ENCODE data around the gene KRT1. TPM values are rescaled to one million over a fixed set of nuclear protein-coding genes. Genes with fewer than 3 reads are reported as not detected.

Gene KRT1
- total and polyA plus RNA-seq, 7 experiments from 2014 or later, result 0.27 to 9.4 (median 5.2) TPM; not detected in 2

- no peaks in the 10 kb centered on the region for H3K36me3 ChIP-seq (ENCODE audit: control insufficient read depth in 2 of 3, insufficient read depth in 3 of 3, low read length in 3 of 3)
- Mint-ChIP-seq H3K36me3 (peaks cover 0 to 1% (median 0%) of the 10 kb centered on the region in 5 donors), H3K27ac (peak overlapping the region in 8 of 9 donors; percentile 90 to 98 (median 97)), H3K4me3 (peak overlapping the region; percentile 85 to 97 (median 91)), H3K9me3 (no peaks in the 10 kb centered on the region), H3K4me1 (peaks cover 8 to 63% (median 53%) of the 10 kb centered on the region in 7 donors), H3K27me3 (peaks cover 0 to 74% (median 0%) of the 10 kb centered on the region in 5 donors)
- H3K4me1 ChIP-seq (ENCODE audit: control insufficient read depth in 2 of 2, insufficient read depth in 2 of 2, low read length in 2 of 2), result peaks cover 5 to 27% of the 10 kb centered on the region in 2 donors
- DNase-seq (no peak), ATAC-seq (no peak)
- intact Hi-C loops (cut with micrococcal nuclease), result loop anchor here (1.0 to 5.0 kb wide), 7 partner anchors 10 to 181 kb away; no protein-coding TSS in a partner anchor
- H3K9me3 ChIP-seq (ENCODE audit: control insufficient read depth in 2 of 3, low read length in 3 of 3), result no peaks in the 10 kb centered on the region
- H3K27me3 ChIP-seq (ENCODE audit: control insufficient read depth in 2 of 2, insufficient read depth in 2 of 2, low read length in 2 of 2), result no peaks in the 10 kb centered on the region
- CTCF ChIA-PET, result interaction anchor here (0.7 to 2.2 kb wide), 5 partner anchors 13 to 162 kb away, joined by 3 to 12 read pairs (median 5); no protein-coding TSS in a partner anchor
- POLR2A ChIA-PET, result interaction anchor here (1.1 to 6.5 kb wide), 10 partner anchors 10 to 102 kb away, joined by 3 to 44 read pairs (median 7); partner anchors contain the start of gene KRT1
- peak overlapping the region; percentile 50 for H3K4me3 ChIP-seq (ENCODE audit: low read length)
- H3K27ac ChIP-seq (ENCODE audit: low read depth, low read length), result peak overlapping the region; percentile 68
Observed at GRCh38 chr12:52691841-52692150, 11.6 kb upstream of the KRT1 start.

DNA sequence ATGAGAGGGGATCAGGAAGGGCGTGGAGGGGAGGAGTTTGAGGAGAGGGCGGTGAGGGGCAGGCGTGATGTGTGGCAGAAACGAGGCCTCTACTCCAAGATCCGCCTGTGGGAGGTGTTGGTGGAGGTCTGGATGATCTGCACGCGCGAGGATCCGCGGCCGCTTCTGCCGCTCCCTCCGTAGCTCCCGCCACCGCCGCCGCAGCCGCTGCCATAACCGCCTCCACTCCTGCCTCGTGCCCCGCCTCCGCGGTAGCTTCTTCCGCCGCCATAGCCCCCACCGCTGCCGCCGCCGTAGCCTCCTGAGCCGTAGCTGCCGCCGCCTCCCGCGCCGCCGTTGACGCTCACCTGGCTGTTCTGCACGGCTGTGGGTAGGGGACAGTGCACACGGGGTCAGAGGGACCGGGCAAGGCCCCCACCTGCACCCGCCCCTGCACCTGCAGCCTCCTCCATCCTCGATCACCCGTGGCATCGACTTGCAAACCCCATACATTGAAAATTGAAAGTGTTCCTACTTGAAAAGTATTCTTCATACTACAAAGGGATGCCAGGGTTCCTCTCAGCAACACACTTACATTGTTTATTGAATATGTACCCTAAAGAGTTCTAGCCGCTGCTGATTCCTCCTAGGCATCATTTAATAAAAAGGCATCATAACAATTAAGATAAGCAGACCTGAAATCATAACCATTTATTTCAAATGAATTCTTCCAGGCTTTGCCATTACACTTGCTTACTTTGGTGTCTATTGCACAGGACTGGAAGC lies 11.1 kb upstream of the KRT1 start:
- CTCF ChIA-PET, result interaction anchor here (0.7 to 2.2 kb wide), 10 partner anchors 10 to 188 kb away, joined by 3 to 12 read pairs (median 4); no protein-coding TSS in a partner anchor
- Histone ChIP-seq H3K4me3 (ENCODE audit: low read length) (peak overlapping the region; percentile 50), H3K9me3 (ENCODE audit: control insufficient read depth in 2 of 3, low read length in 3 of 3) (no peaks in the 10 kb centered on the region), H3K4me1 (ENCODE audit: control insufficient read depth in 2 of 2, insufficient read depth in 2 of 2, low read length in 2 of 2) (peaks cover 5 to 27% of the 10 kb centered on the region in 2 donors), H3K27ac (ENCODE audit: low read depth, low read length) (peak overlapping the region; percentile 68), H3K36me3 (ENCODE audit: control insufficient read depth in 2 of 3, insufficient read depth in 3 of 3, low read length in 3 of 3) (no peaks in the 10 kb centered on the region), H3K27me3 (ENCODE audit: control insufficient read depth in 2 of 2, insufficient read depth in 2 of 2, low read length in 2 of 2) (no peaks in the 10 kb centered on the region)
- H3K27ac Mint-ChIP-seq, result peak overlapping the region in 8 of 9 donors; percentile 90 to 98 (median 97)
- intact Hi-C loops (cut with micrococcal nuclease), result loop anchor here (1.0 to 5.0 kb wide), 7 partner anchors 10 to 181 kb away; no protein-coding TSS in a partner anchor
- H3K4me3 Mint-ChIP-seq, result peak overlapping the region; percentile 85 to 97 (median 91)
- H3K27me3 Mint-ChIP-seq, result peaks cover 0 to 79% (median 0%) of the 10 kb centered on the region in 5 donors
- peaks cover 0 to 1% (median 0%) of the 10 kb centered on the region in 5 donors for H3K36me3 Mint-ChIP-seq
- no peaks in the 10 kb centered on the region for H3K9me3 Mint-ChIP-seq
- peak; percentile 91 for ATAC-seq
- H3K4me1 Mint-ChIP-seq, result peaks cover 8 to 63% (median 55%) of the 10 kb centered on the region in 7 donors
- POLR2A ChIA-PET, result interaction anchor here (1.0 to 6.5 kb wide), 17 partner anchors 10 to 107 kb away, joined by 3 to 44 read pairs (median 5); partner anchors contain the start of gene KRT1
- peak; percentile 46 to 74 (median 71) for DNase-seq

GRCh38 chr12:52690351-52691075 lies 10.3 kb upstream of the KRT1 start:
- H3K27ac ChIP-seq (ENCODE audit: low read depth, low read length), result peak overlapping the region; percentile 68
- H3K27me3 Mint-ChIP-seq, result peaks cover 0 to 78% (median 0%) of the 10 kb centered on the region in 5 donors
- intact Hi-C loops (cut with micrococcal nuclease), result loop anchor here (1.0 to 5.0 kb wide), 7 partner anchors 9 to 182 kb away; no protein-coding TSS in a partner anchor
- DNase-seq, result no peak
- CTCF ChIA-PET, result interaction anchor here (0.7 to 2.2 kb wide), 9 partner anchors 9 to 189 kb away, joined by 3 to 12 read pairs (median 4); no protein-coding TSS in a partner anchor
- no peaks in the 10 kb centered on the region for H3K36me3 ChIP-seq (ENCODE audit: control insufficient read depth in 2 of 3, insufficient read depth in 3 of 3, low read length in 3 of 3)
- peaks cover 5 to 27% of the 10 kb centered on the region in 2 donors for H3K4me1 ChIP-seq (ENCODE audit: control insufficient read depth in 2 of 2, insufficient read depth in 2 of 2, low read length in 2 of 2)
- H3K9me3 ChIP-seq (ENCODE audit: control insufficient read depth in 2 of 3, low read length in 3 of 3), result no peaks in the 10 kb centered on the region
- H3K36me3 Mint-ChIP-seq, result peaks cover 0 to 1% (median 0%) of the 10 kb centered on the region in 5 donors
- H3K9me3 Mint-ChIP-seq, result no peaks in the 10 kb centered on the region
- H3K4me1 Mint-ChIP-seq, result peaks cover 8 to 61% (median 55%) of the 10 kb centered on the region in 7 donors
- H3K27me3 ChIP-seq (ENCODE audit: control insufficient read depth in 2 of 2, insufficient read depth in 2 of 2, low read length in 2 of 2), result no peaks in the 10 kb centered on the region
- no peak for ATAC-seq
- H3K4me3 ChIP-seq (ENCODE audit: low read length), result peak overlapping the region; percentile 50
- peak overlapping the region in 8 of 9 donors; percentile 90 to 98 (median 97) for H3K27ac Mint-ChIP-seq
- H3K4me3 Mint-ChIP-seq, result peak overlapping the region; percentile 85 to 97 (median 91)
- POLR2A ChIA-PET, result interaction anchor here (0.9 to 6.5 kb wide), 17 partner anchors 9 to 106 kb away, joined by 3 to 44 read pairs (median 5); partner anchors contain the start of gene KRT1

DNA sequence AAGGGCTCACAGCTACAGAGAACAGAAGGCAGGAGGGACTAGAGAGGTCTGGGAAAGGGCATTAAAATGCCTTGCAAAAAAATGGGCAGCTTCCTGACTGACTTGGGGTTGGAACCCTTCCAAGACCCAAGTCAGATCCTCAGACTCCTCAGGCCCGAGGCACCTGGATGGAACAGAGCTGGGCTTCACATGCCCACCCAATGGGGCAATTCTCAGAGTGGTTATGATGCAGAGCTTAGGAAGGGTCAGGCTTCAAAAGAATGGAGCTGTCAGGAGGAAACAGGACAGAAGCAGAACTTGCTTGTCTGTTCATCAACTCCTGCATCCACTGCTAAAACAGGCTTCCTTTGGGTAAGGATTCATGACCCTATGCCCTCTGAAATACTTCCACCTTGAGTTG lies 9.7 kb upstream of the KRT1 start:
- peak overlapping the region in 8 of 9 donors; percentile 90 to 98 (median 97) for H3K27ac Mint-ChIP-seq
- peaks cover 8 to 61% (median 55%) of the 10 kb centered on the region in 7 donors for H3K4me1 Mint-ChIP-seq
- Histone ChIP-seq H3K27ac (ENCODE audit: low read depth, low read length) (peak overlapping the region; percentile 68), H3K4me1 (ENCODE audit: control insufficient read depth in 2 of 2, insufficient read depth in 2 of 2, low read length in 2 of 2) (peaks cover 5 to 27% of the 10 kb centered on the region in 2 donors), H3K27me3 (ENCODE audit: control insufficient read depth in 2 of 2, insufficient read depth in 2 of 2, low read length in 2 of 2) (no peaks in the 10 kb centered on the region), H3K9me3 (ENCODE audit: control insufficient read depth in 2 of 3, low read length in 3 of 3) (no peaks in the 10 kb centered on the region), H3K36me3 (ENCODE audit: control insufficient read depth in 2 of 3, insufficient read depth in 3 of 3, low read length in 3 of 3) (no peaks in the 10 kb centered on the region), H3K4me3 (ENCODE audit: low read length) (no peak overlapping the region)
- peaks cover 0 to 76% (median 0%) of the 10 kb centered on the region in 5 donors for H3K27me3 Mint-ChIP-seq
- CTCF ChIA-PET, result interaction anchor here (1.1 to 2.1 kb wide), 4 partner anchors 18 to 181 kb away, joined by 4 to 12 read pairs (median 4); no protein-coding TSS in a partner anchor
- DNase-seq (no peak), ATAC-seq (no peak)
- intact Hi-C loops (cut with micrococcal nuclease), result loop anchor here (5.0 kb wide), 2 partner anchors 43 to 182 kb away; no protein-coding TSS in a partner anchor
- H3K36me3 Mint-ChIP-seq, result peaks cover 0 to 1% (median 0%) of the 10 kb centered on the region in 5 donors
- no peaks in the 10 kb centered on the region for H3K9me3 Mint-ChIP-seq
- peak overlapping the region in 9 of 10 donors; percentile 38 to 96 (median 90) for H3K4me3 Mint-ChIP-seq
- POLR2A ChIA-PET, result interaction anchor here (0.6 to 6.5 kb wide), 11 partner anchors 9 to 105 kb away, joined by 3 to 44 read pairs (median 5); partner anchors contain the start of gene KRT1

DNA sequence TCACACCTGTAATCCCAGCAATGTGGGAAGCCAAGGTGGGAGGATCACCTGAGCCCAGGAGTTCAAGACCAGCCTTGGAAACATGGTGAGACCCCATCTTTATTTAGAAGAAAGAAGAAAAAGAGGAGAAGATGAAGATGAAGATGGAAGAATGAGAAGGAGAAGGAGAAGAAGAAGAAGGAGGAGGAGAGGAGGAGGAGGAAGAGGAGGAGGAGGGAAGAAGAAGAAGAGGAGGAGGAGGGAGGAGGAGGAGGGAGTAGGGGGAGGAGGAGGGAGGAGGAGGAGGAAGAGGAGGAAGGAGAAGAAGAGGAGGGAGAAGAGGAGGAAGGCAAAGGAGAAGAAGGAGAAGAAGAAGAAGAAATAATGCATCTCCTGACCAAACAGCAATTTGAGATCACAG lies 9.0 kb upstream of the KRT1 start:
- Histone ChIP-seq H3K4me3 (ENCODE audit: low read length) (no peak overlapping the region), H3K4me1 (ENCODE audit: control insufficient read depth in 2 of 2, insufficient read depth in 2 of 2, low read length in 2 of 2) (peaks cover 5 to 27% of the 10 kb centered on the region in 2 donors), H3K27me3 (ENCODE audit: control insufficient read depth in 2 of 2, insufficient read depth in 2 of 2, low read length in 2 of 2) (no peaks in the 10 kb centered on the region), H3K36me3 (ENCODE audit: control insufficient read depth in 2 of 3, insufficient read depth in 3 of 3, low read length in 3 of 3) (no peaks in the 10 kb centered on the region), H3K9me3 (ENCODE audit: control insufficient read depth in 2 of 3, low read length in 3 of 3) (no peaks in the 10 kb centered on the region), H3K27ac (ENCODE audit: low read depth, low read length) (no peak overlapping the region)
- peak overlapping the region in 8 of 9 donors; percentile 90 to 98 (median 97) for H3K27ac Mint-ChIP-seq
- POLR2A ChIA-PET, result interaction anchor here (0.5 to 6.5 kb wide), 7 partner anchors 8 to 105 kb away, joined by 3 to 44 read pairs (median 8); partner anchors contain the start of genes KRT1 and KRT73
- no peaks in the 10 kb centered on the region for H3K9me3 Mint-ChIP-seq
- peaks cover 8 to 67% (median 59%) of the 10 kb centered on the region in 7 donors for H3K4me1 Mint-ChIP-seq
- peaks cover 0 to 1% (median 0%) of the 10 kb centered on the region in 5 donors for H3K36me3 Mint-ChIP-seq
- DNase-seq (no peak), ATAC-seq (no peak)
- peak overlapping the region in 3 of 10 donors; percentile 88 to 91 (median 91) for H3K4me3 Mint-ChIP-seq
- CTCF ChIA-PET, result interaction anchor here (1.1 kb wide), 1 partner anchor 181 kb away, joined by 5 read pairs; no protein-coding TSS in a partner anchor
- H3K27me3 Mint-ChIP-seq, result peaks cover 0 to 73% (median 0%) of the 10 kb centered on the region in 5 donors
- intact Hi-C loops (cut with micrococcal nuclease), result no loop called here
